Measurements from ENCODE around the gene NRXN2.

GRCh38 chr11:64600281-64600992, 122.6 kb downstream of the NRXN2 start:
- TF ChIP-seq SP1 (IDR thresholded peaks at IDR 0.05; ENCODE audit: low read depth, low read length) (no peak), CEBPB (IDR thresholded peaks at IDR 0.05; ENCODE audit: borderline replicate concordance in 1 of 2, low read depth in 2 of 2, low read length in 2 of 2) (no peak), EZH2 (IDR thresholded peaks at IDR 0.05; ENCODE audit: borderline replicate concordance, control insufficient read depth, low read depth, low read length) (no peak), POLR2A (IDR thresholded peaks at IDR 0.05; ENCODE audit: low read depth, low read length) (no peak), SREBF2 (IDR thresholded peaks at IDR 0.05; ENCODE audit: low read length) (no peak), SIN3A (IDR thresholded peaks at IDR 0.05; ENCODE audit: low read depth, low read length) (no peak), EP300 (IDR thresholded peaks at IDR 0.05; ENCODE audit: borderline replicate concordance in 1 of 2, control insufficient read depth in 1 of 2, low read depth in 2 of 2, low read length in 2 of 2) (no peak)
